ENCODE data around the gene ADI1. TPM values are rescaled to one million over a fixed set of nuclear protein-coding genes. Genes with fewer than 3 reads are reported as not detected.

Gene ADI1
- total and polyA plus RNA-seq, 12 donors: 50.0 to 160 (median 103) TPM

DNA sequence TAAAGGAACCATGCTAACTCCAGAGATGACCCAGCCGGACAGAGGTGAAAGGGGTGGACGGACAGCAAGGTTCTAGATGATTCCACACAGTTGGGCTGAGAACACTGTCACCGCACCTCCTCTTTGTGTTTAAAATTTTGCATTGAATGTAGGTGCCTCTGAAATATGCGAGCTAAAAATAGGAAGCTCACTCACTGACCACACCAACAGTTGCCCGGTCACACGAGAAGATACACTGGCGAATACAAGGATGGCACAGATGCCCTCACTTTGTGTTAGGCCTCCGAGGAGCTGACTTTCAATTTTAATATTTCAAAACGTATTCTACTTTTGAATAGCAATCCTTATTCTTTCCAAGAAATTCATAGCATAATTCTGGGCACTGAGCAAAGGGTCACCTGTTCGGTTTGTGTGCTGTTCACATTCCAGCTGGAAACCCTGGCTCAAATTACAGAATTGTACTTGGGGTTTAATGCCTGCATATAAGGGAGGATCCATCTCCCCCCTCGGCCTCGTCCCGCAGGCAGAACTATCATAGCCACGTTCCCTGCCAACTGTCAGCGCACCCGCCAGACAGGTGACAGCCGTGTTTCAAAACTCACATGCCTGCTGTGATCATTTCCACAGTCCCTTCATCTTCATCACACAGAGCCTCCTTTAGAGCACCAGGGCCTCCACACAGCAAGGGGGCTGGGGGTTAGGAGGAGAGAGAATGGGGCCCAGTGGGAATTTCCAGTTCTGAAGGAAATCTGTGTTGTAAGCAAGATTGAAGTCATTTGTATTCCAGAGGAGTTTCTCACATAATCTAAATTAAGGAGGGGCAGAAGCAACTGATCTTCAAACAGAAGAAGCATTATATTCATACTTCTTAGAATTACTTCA is 48.2 kb downstream of the ADI1 start:
- Histone ChIP-seq H3K36me3 (replicated peaks in 1 of 2) (peaks cover 0 to 47% of the 10 kb centered on the region in 2 donors), H3K9me3 (replicated peaks in 1 of 3) (no peaks in the 10 kb centered on the region), H3K4me1 (replicated peaks in 1 of 2) (peaks cover 1% of the 10 kb centered on the region in 2 donors), H3K4me3 (no peak overlapping the region), H3K27ac (peak overlapping the region in 3 of 5 donors; percentile 33 to 87 (median 63)), H3K27me3 (no peaks in the 10 kb centered on the region)
- no peak for DNase-seq
- TF ChIP-seq, protein P1, sequence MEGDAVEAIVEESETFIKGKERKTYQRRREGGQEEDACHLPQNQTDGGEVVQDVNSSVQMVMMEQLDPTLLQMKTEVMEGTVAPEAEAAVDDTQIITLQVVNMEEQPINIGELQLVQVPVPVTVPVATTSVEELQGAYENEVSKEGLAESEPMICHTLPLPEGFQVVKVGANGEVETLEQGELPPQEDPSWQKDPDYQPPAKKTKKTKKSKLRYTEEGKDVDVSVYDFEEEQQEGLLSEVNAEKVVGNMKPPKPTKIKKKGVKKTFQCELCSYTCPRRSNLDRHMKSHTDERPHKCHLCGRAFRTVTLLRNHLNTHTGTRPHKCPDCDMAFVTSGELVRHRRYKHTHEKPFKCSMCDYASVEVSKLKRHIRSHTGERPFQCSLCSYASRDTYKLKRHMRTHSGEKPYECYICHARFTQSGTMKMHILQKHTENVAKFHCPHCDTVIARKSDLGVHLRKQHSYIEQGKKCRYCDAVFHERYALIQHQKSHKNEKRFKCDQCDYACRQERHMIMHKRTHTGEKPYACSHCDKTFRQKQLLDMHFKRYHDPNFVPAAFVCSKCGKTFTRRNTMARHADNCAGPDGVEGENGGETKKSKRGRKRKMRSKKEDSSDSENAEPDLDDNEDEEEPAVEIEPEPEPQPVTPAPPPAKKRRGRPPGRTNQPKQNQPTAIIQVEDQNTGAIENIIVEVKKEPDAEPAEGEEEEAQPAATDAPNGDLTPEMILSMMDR (IDR thresholded peaks at IDR 0.05): no peak
- intact Hi-C loops (cut with DNase I): no loop called here
- WGBS, 4 donors: 90 to 91% (median 90%) methylated on average over 17 of the region's 17 CpGs

DNA sequence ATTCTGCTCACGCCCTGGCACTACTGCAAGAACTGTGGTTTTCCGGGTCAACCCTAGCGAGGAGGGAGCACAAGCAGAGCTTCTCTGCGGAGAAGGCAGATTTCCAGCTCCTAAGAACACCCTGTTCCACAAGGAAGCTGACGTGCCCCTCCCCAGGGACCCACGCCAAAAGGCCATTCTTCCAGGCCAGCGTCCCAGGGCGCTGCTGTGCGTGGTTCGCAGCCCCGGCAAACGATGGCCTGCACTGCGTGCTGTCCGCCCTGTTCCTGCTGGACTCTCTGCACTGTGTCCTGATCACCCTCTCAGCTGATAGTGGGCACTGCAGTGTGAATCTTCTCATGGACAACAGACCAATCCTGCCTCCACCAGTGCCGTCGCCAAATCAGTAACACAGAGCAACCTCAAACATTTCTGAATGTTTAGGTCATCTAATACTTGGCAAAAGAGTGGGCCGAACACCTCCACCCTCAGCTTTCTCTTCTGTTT is 49.1 kb downstream of the ADI1 start:
- no peaks in the 10 kb centered on the region for H3K27me3 ChIP-seq
- H3K4me1 ChIP-seq (replicated peaks in 1 of 2): peaks cover 3 to 8% of the 10 kb centered on the region in 2 donors
- intact Hi-C loops (cut with DNase I): no loop called here
- H3K4me3 ChIP-seq: no peak overlapping the region
- peak overlapping the region in 4 of 5 donors; percentile 3 to 87 (median 48) for H3K27ac ChIP-seq
- peak in 6 of 7 donors; percentile 44 to 74 (median 58) for DNase-seq
- no peaks in the 10 kb centered on the region for H3K9me3 ChIP-seq (replicated peaks in 1 of 3)
- H3K36me3 ChIP-seq (replicated peaks in 1 of 2): peaks cover 0 to 48% of the 10 kb centered on the region in 2 donors
- TF ChIP-seq, protein P1 (IDR thresholded peaks at IDR 0.05): no peak
- no peak for TF ChIP-seq POLR2A (IDR thresholded peaks at IDR 0.05)
- 75 to 83% (median 81%) methylated on average over 15 to 17 of the region's 17 CpGs for WGBS, 4 donors

- Histone ChIP-seq H3K27me3 (no peaks in the 10 kb centered on the region), H3K4me3 (no peak overlapping the region), H3K27ac (peak overlapping the region in 3 of 5 donors; percentile 3 to 87 (median 63)), H3K4me1 (replicated peaks in 1 of 2) (peaks cover 3 to 8% of the 10 kb centered on the region in 2 donors), H3K9me3 (replicated peaks in 1 of 3) (no peaks in the 10 kb centered on the region), H3K36me3 (replicated peaks in 1 of 2) (peaks cover 0 to 48% of the 10 kb centered on the region in 2 donors)
- TF ChIP-seq, protein P1 (IDR thresholded peaks at IDR 0.05): no peak
- no peak for TF ChIP-seq POLR2A (IDR thresholded peaks at IDR 0.05)
- intact Hi-C loops (cut with DNase I): no loop called here
- WGBS, 4 donors: 90 to 99% (median 94%) methylated on average over 3 to 7 of the region's 7 CpGs
- DNase-seq: no peak
These were observed 49.8 kb downstream of the ADI1 start for GRCh38 chr2:3469486-3469885.

- no peak for TF ChIP-seq POLR2A (IDR thresholded peaks at IDR 0.05)
- TF ChIP-seq, protein P1 (IDR thresholded peaks at IDR 0.05): no peak
- H3K27ac ChIP-seq: peak overlapping the region in 1 of 5 donors; percentile 87
- intact Hi-C loops (cut with DNase I): no loop called here
- DNase-seq: no peak
- peaks cover 0 to 48% of the 10 kb centered on the region in 2 donors for H3K36me3 ChIP-seq (replicated peaks in 1 of 2)
- 88 to 96% (median 94%) methylated on average over 29 to 31 of the region's 31 CpGs for whole genome bisulfite sequencing, 4 donors
- no peak overlapping the region for H3K4me3 ChIP-seq
- H3K4me1 ChIP-seq (replicated peaks in 1 of 2): peaks cover 3 to 8% of the 10 kb centered on the region in 2 donors
- H3K9me3 ChIP-seq (replicated peaks in 1 of 3): no peaks in the 10 kb centered on the region
- H3K27me3 ChIP-seq: no peaks in the 10 kb centered on the region
These were observed 50.9 kb downstream of the ADI1 start for GRCh38 chr2:3468296-3468988.

Measured in adrenal gland (tissue), 12 donors.